Measurements from ENCODE around the gene HELZ.

Gene HELZ

DNA sequence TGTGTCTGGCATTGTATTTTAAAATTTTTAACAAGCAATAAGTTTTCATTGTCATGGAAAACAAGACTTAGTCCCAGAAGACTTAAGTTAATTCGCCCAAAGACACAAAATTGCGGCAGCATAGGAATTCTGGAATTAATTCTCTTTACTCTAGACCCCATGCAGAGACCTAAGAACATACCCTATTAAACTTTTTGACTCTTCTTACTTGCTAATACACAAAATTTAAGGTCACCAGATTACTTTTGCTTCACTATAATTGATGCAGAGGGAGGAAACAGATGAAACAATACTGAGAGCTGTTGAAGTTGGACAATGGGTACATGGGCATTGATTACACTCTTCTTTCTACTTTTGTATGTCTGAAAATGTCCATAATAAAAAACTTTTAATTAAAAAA lies 12.6 kb downstream of the HELZ start:
- DNase-seq (ENCODE audit: extremely low spot score, insufficient read length, low read depth) (no peak), FAIRE-seq (no peak)

GRCh38 chr17:67229109-67229955 lies 15.7 kb downstream of the HELZ start:
- DNase-seq (ENCODE audit: extremely low spot score, insufficient read length, low read depth) (no peak), FAIRE-seq (no peak)

DNA sequence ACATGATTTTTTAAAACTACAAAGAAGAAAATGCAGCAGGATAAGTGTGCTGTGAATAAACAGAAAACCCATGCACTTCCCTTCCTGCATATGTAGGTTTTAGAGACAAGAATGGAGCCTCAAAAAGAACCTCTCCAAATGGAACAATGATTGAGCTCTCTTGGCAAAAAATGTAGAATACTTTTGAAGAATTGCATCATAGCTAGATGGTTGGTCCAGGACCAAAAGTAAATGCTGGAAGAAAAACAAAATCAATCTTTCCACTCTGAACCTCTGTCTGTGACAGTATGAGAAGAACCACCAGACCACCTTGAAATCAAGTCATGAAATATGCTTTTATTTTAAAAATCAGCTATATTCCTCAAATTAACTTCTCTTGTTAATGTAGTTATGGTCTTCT lies 17.5 kb downstream of the HELZ start:
- FAIRE-seq (no peak), DNase-seq (ENCODE audit: extremely low spot score, insufficient read length, low read depth) (no peak)

GRCh38 chr17:67225316-67225715 lies 19.7 kb downstream of the HELZ start:
- no peak for FAIRE-seq

GRCh38 chr17:67224736-67225135 lies 20.3 kb downstream of the HELZ start:
- FAIRE-seq (no peak), DNase-seq (ENCODE audit: extremely low spot score, insufficient read length, low read depth) (no peak)

More at GRCh38 chr17:67225316-67225715, 19.7 kb downstream of the HELZ start:
- no peak for DNase-seq (ENCODE audit: extremely low spot score, insufficient read length, low read depth)

DNA sequence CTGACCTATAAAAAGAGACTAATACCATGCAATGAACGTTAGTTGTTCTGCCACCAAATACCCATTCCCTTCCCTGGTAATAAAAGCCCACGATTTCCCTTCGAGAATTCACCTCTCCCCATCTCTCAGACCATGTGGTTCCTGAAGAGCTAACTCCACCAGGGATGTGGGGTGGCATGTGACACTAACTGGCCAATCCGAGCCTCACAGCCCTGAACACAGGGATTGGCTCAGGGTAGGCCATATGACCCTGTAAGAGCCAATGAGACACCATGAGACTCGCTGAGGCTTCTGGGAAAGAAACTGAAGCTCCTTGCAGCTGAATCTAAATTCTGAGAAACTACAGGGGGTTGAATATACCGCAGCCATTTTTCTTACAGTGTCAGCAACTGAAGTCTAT lies 21.1 kb downstream of the HELZ start:
- DNase-seq (ENCODE audit: extremely low spot score, insufficient read length, low read depth), result no peak

DNA sequence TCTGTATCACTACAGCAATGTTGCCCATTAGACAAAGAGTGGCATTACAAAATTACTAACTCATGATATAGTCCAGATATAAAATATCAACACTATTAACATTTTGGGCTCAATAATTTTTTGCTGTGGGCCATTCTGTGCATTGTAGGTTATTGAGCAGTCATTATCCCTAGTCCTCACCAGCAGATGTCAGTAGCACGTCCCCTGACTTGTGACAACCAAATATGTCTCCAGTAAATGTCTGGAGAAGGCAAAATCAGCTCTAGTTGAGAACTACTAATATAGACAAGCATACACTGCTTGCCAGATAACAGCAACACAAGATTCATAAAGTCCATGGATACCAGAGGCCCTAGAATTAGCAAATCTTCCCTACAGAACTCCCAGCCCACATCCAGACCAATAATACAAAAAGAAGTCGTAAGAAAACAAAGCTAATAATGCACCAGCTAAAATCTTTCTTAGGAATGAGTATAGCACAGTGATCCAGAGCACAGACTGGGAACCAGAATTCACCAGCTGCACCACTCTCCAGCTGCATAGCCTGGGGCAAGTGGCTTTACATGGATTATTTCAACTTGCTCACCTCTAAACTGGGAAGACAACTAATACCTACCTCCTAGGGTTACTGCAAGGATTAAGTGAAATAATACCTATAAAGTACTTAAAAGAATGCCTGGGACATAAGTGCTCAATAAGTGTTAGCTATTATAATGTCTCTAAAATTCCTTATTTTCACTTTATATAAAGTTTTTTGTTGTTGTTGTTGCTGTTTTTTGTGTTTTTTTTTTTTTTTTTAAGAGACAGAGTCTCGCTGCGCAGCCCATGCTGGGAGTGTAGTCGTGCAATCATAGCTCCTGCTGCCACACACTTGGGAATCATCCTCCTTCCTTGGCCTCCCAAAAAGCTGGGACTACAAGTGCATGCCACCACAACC lies 23.7 kb downstream of the HELZ start:
- no peak for DNase-seq (ENCODE audit: extremely low spot score, insufficient read length, low read depth)

More for the DNA sequence above, 21.1 kb downstream of the HELZ start:
- FAIRE-seq, result no peak

DNA sequence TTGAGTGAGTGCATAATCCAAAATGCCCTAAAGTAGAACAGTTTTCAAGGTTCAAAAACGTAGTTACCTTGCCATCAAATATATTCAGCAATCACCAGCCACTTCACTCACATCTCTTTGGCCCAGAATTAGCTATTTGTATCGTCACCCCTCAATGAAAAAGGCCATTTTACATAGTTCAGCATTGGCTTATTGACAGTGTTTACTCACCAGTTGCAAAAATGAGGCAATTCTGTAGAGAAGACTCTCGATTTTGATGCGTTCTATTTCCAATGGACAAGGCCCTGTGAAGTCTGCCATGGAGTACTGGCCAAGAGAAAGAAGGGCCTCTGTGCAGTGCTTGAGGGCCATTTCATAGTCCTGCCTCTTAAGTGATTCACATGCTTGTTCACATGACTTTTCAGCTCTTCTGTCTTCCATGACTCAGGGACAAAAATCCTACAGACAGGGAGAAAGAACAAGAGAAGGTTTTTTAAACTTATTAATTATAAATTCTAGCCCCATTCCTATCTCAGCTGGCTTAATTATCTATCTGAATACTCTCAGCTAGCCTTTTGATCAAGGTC lies 26.5 kb downstream of the HELZ start:
- DNase-seq (ENCODE audit: extremely low spot score, insufficient read length, low read depth) (no peak), FAIRE-seq (no peak)

More for the DNA sequence above, 23.7 kb downstream of the HELZ start:
- FAIRE-seq, result no peak

DNA sequence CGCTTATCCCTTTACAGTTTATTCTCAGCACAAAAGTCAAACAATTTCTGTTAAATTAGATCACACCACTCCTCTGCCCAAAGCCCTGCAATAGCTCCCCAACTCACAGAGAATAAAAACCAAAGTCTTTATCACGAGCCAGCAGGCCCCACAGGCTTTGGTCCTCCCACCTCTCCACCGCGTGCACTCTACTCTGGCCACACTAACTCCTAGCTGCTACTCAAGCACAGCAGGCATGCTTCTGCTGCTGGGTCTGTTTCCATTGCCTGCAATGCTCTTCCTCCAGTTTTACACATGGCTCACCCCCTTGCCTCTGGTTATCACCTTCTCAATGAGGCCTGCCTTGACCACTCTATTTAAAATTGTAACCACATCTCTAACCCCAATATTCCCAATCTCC lies 27.6 kb downstream of the HELZ start:
- no peak for DNase-seq (ENCODE audit: extremely low spot score, insufficient read length, low read depth)
- no peak for FAIRE-seq

DNA sequence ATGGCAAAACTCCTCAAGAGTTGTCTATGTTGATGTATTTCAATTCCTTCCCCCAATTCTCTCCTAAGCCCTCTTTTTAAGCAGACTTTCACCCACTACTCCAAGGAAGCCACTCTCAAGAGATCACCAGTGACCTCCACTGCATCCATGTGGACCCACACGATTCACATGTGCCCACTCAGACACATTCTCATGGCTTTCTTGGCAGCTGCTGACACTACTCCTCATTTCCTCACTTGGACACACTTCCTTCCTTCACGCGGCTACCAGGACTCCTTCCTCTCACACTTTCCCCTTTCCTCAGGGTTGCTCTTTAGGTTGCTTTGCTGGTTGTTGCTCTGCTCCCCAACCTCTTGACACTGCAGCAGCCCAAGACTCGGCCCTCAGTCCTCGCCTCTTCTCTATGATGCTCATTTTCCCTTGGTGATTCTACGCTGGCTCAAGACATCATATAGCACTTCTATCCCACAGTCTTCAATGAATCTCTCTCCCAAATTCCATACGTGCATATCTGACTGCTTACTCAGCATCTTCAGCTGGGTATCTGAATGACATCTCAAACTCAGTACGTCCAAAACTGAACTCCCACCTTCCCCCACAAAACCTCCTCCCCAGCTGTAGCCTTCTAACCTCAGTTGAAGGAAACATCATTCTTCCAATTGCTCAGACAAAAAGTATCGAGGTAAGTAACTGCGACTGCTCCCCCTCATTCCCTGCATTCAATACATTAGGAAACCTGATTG lies 28.2 kb downstream of the HELZ start:
- DNase-seq (ENCODE audit: extremely low spot score, insufficient read length, low read depth) (no peak), FAIRE-seq (no peak)

- FAIRE-seq, result no peak
- DNase-seq (ENCODE audit: extremely low spot score, insufficient read length, low read depth), result no peak
Observed at GRCh38 chr17:67215991-67216421, 29.0 kb downstream of the HELZ start.

GRCh38 chr17:67212714-67213417 lies 32.1 kb downstream of the HELZ start:
- FAIRE-seq (no peak), DNase-seq (ENCODE audit: extremely low spot score, insufficient read length, low read depth) (no peak)

- DNase-seq (ENCODE audit: extremely low spot score, insufficient read length, low read depth), result no peak
- no peak for FAIRE-seq
Observed at GRCh38 chr17:67212231-67212630, 32.8 kb downstream of the HELZ start.

DNA sequence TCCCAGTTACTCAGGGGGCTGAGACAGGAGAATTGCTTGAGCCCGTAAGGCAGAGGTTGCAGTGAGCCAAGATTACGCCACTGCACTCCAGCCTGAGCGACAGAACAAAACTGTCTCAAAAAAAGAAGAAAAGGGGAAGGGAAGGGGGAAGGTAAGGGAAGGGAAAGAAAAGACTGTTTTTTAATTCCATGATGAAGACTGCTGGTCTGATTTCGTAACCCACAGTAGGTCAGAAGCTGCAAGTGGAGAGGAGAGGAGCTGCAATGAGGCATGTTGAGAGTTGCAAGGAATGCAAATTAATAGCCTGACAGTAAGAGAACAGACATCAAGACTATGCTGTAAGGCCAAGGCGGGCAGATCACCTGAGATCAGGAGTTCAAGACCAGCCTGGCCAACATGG lies 33.3 kb downstream of the HELZ start:
- no peak for DNase-seq (ENCODE audit: extremely low spot score, insufficient read length, low read depth)
- no peak for FAIRE-seq

- DNase-seq (ENCODE audit: extremely low spot score, insufficient read length, low read depth), result no peak
- no peak for FAIRE-seq
Observed at GRCh38 chr17:67210915-67211314, 34.1 kb downstream of the HELZ start.

GRCh38 chr17:67208232-67208631 lies 36.8 kb downstream of the HELZ start:
- DNase-seq (ENCODE audit: extremely low spot score, insufficient read length, low read depth) (no peak), FAIRE-seq (no peak)

DNA sequence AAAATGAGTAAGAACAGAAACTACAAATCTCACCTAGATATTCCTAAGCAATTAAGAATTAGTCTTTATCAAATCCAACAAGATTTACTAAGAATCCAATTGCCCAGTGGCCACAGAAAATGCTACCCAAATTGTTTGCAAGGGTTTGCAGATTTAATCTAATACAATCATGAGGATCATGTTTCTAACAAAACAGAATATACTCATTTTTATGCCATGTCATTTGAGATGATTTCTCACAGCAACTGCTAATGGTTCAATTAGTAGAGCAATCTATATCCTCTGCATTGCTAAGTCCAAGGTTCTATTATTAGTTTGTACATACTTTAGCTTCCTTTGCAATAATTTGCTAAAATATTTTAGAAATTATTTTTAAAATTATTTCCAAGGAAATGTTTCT lies 41.2 kb downstream of the HELZ start:
- FAIRE-seq (no peak), DNase-seq (ENCODE audit: extremely low spot score, insufficient read length, low read depth) (no peak)

DNA sequence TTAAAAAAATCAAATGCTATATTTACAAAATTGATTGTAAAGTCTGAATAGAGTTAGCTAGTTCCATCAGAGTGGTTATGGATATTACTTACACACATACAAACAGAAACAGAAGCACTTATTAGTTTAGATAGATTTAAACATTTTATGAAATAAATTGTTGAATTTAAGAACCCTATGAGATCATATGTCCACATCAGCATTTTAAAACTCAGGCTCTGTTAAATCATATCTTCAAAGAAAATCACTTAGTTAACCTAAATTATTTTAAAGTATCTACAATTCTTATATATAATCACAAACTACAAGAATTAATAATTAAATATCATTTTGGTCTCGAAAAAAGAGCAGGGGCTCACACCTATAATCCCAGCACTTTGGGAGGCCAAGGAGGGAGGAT lies 42.5 kb downstream of the HELZ start:
- FAIRE-seq, result no peak
- no peak for DNase-seq (ENCODE audit: extremely low spot score, insufficient read length, low read depth)

- no peak for DNase-seq (ENCODE audit: extremely low spot score, insufficient read length, low read depth)
- no peak for FAIRE-seq
Observed at GRCh38 chr17:67200727-67201301, 44.2 kb downstream of the HELZ start.
